Measurements from ENCODE around the gene SLC2A4RG. TPM values are rescaled to one million over a fixed set of nuclear protein-coding genes. Genes with fewer than 3 reads are reported as not detected.

SLC2A4RG gene
- total RNA-seq, 1 experiment from 2014 or later: 169 TPM

DNA sequence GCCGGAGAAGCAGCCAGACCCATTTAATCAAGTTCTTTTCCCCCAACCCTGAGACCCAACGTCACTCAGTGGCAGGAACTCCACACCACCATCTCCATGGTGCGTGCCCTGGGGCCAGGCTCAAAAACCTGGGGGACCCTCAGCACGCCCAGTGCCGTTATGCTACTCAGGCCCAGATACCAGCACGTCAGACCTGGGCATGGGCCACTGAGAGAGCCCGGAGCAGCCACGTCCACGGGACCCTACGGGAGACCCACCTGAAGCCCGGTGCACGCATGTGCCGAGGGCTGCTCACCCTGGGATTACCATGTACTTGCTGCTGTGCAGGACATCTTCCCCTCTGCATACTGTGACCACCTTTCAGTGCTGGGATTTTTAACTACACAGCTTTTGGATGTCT lies 13.8 kb downstream of the SLC2A4RG start:
- Mint-ChIP-seq H3K9me3 (ENCODE audit: low read depth, unreplicated experiment) (no peaks in the 10 kb centered on the region), H3K4me1 (ENCODE audit: low read depth, unreplicated experiment) (no peaks in the 10 kb centered on the region), H3K36me3 (ENCODE audit: insufficient read depth, unreplicated experiment) (peaks cover 9% of the 10 kb centered on the region), H3K27me3 (ENCODE audit: unreplicated experiment) (peaks cover 31% of the 10 kb centered on the region), H3K4me3 (ENCODE audit: low read depth, unreplicated experiment) (no peak overlapping the region), H3K27ac (ENCODE audit: unreplicated experiment) (no peak overlapping the region)
- TF ChIP-seq, protein P1, sequence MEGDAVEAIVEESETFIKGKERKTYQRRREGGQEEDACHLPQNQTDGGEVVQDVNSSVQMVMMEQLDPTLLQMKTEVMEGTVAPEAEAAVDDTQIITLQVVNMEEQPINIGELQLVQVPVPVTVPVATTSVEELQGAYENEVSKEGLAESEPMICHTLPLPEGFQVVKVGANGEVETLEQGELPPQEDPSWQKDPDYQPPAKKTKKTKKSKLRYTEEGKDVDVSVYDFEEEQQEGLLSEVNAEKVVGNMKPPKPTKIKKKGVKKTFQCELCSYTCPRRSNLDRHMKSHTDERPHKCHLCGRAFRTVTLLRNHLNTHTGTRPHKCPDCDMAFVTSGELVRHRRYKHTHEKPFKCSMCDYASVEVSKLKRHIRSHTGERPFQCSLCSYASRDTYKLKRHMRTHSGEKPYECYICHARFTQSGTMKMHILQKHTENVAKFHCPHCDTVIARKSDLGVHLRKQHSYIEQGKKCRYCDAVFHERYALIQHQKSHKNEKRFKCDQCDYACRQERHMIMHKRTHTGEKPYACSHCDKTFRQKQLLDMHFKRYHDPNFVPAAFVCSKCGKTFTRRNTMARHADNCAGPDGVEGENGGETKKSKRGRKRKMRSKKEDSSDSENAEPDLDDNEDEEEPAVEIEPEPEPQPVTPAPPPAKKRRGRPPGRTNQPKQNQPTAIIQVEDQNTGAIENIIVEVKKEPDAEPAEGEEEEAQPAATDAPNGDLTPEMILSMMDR (IDR thresholded peaks at IDR 0.05; ENCODE audit: unreplicated experiment): no peak
- no peak for DNase-seq
- intact Hi-C loops (cut with micrococcal nuclease; ENCODE audit: unreplicated experiment): no loop called here
- CTCF ChIA-PET: no interaction called here
- BruUV-seq (replicated peaks): no TSS peak

DNA sequence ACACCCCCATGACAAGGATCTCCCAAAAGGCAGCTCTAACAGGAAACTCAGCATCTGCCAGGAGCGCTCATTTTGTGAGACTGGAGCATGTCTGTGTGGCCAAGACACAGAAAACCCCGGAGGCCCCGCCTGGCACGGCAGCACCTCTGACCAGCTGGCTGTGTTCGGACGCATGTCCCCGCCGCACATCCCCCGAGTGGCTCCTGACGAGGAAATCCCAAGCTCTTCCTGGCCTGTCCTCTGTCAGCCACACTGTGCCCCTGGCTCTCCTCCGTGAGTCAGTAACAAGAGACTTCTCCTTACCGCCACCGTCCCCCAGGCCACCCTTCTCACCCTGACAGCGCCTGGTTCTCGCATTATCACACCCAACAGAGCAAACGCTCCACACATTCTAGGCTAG lies 14.4 kb downstream of the SLC2A4RG start:
- H3K36me3 Mint-ChIP-seq (ENCODE audit: insufficient read depth, unreplicated experiment): peaks cover 5% of the 10 kb centered on the region
- CTCF ChIA-PET: no interaction called here

GRCh38 chr20:63755933-63756647 lies 16.5 kb downstream of the SLC2A4RG start:
- intact Hi-C loops (cut with micrococcal nuclease; ENCODE audit: unreplicated experiment): no loop called here
- CTCF ChIA-PET: no interaction called here
- no peak overlapping the region for H3K27ac Mint-ChIP-seq (ENCODE audit: unreplicated experiment)
- H3K4me3 Mint-ChIP-seq (ENCODE audit: low read depth, unreplicated experiment): no peak overlapping the region
- H3K4me1 Mint-ChIP-seq (ENCODE audit: low read depth, unreplicated experiment): no peaks in the 10 kb centered on the region
- no peak for DNase-seq
- H3K27me3 Mint-ChIP-seq (ENCODE audit: unreplicated experiment): peaks cover 38% of the 10 kb centered on the region
- BruUV-seq (replicated peaks): no TSS peak
- TF ChIP-seq, protein P1 (IDR thresholded peaks at IDR 0.05; ENCODE audit: unreplicated experiment): no peak
- H3K36me3 Mint-ChIP-seq (ENCODE audit: insufficient read depth, unreplicated experiment): peaks cover 5% of the 10 kb centered on the region
- H3K9me3 Mint-ChIP-seq (ENCODE audit: low read depth, unreplicated experiment): no peaks in the 10 kb centered on the region

More for the DNA sequence above, 14.4 kb downstream of the SLC2A4RG start:
- TF ChIP-seq, protein P1 (IDR thresholded peaks at IDR 0.05; ENCODE audit: unreplicated experiment): no peak
- no peaks in the 10 kb centered on the region for H3K4me1 Mint-ChIP-seq (ENCODE audit: low read depth, unreplicated experiment)
- DNase-seq: no peak
- no peaks in the 10 kb centered on the region for H3K9me3 Mint-ChIP-seq (ENCODE audit: low read depth, unreplicated experiment)
- peaks cover 37% of the 10 kb centered on the region for H3K27me3 Mint-ChIP-seq (ENCODE audit: unreplicated experiment)
- intact Hi-C loops (cut with micrococcal nuclease; ENCODE audit: unreplicated experiment): no loop called here
- H3K4me3 Mint-ChIP-seq (ENCODE audit: low read depth, unreplicated experiment): no peak overlapping the region
- no TSS peak for BruUV-seq (replicated peaks)
- H3K27ac Mint-ChIP-seq (ENCODE audit: unreplicated experiment): no peak overlapping the region

DNA sequence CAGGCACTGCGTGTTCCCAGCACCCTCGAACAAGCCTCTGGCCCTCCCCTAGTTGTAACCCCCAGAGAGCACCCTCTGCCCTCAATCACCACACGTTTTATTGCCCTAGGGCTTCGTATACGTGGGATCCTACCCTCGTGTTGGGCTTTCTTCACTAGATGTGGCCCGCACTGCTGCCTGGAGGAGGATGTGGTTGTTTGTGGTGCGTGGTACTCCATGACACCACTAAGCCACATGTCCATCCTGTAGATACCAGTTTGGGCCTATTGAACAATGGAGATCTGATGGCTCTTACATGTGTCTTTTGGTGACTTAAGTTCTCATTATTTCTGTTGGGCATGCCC lies 17.0 kb downstream of the SLC2A4RG start:
- Mint-ChIP-seq H3K9me3 (ENCODE audit: low read depth, unreplicated experiment) (no peaks in the 10 kb centered on the region), H3K4me1 (ENCODE audit: low read depth, unreplicated experiment) (no peaks in the 10 kb centered on the region), H3K27me3 (ENCODE audit: unreplicated experiment) (peaks cover 38% of the 10 kb centered on the region), H3K36me3 (ENCODE audit: insufficient read depth, unreplicated experiment) (peaks cover 5% of the 10 kb centered on the region), H3K4me3 (ENCODE audit: low read depth, unreplicated experiment) (no peak overlapping the region), H3K27ac (ENCODE audit: unreplicated experiment) (no peak overlapping the region)
- intact Hi-C loops (cut with micrococcal nuclease; ENCODE audit: unreplicated experiment): no loop called here
- TF ChIP-seq, protein P1 (IDR thresholded peaks at IDR 0.05; ENCODE audit: unreplicated experiment): no peak
- CTCF ChIA-PET: no interaction called here
- no peak for DNase-seq
- no TSS peak for BruUV-seq (replicated peaks)
